Measurements from ENCODE around the gene DKKL1.

Gene DKKL1

GRCh38 chr19:49347835-49348234 lies 15.8 kb upstream of the DKKL1 start:
- no peak for DNase-seq (ENCODE audit: low spot score)
- TF ChIP-seq CTCF (IDR thresholded peaks at IDR 0.05; ENCODE audit: extremely low read depth, missing control alignments) = no peak

GRCh38 chr19:49348305-49349189 lies 15.1 kb upstream of the DKKL1 start:
- DNase-seq (ENCODE audit: low spot score) = no peak
- TF ChIP-seq CTCF (IDR thresholded peaks at IDR 0.05; ENCODE audit: extremely low read depth, missing control alignments) = no peak

GRCh38 chr19:49349567-49349966 lies 14.1 kb upstream of the DKKL1 start:
- DNase-seq (ENCODE audit: low spot score) = no peak
- no peak for TF ChIP-seq CTCF (IDR thresholded peaks at IDR 0.05; ENCODE audit: extremely low read depth, missing control alignments)

GRCh38 chr19:49355909-49356353 lies 7.7 kb upstream of the DKKL1 start:
- no peak for TF ChIP-seq CTCF (IDR thresholded peaks at IDR 0.05; ENCODE audit: extremely low read depth, missing control alignments)

GRCh38 chr19:49356382-49356781 lies 7.3 kb upstream of the DKKL1 start:
- TF ChIP-seq CTCF (IDR thresholded peaks at IDR 0.05; ENCODE audit: extremely low read depth, missing control alignments) = no peak
- no peak for DNase-seq (ENCODE audit: low spot score)

More at GRCh38 chr19:49355909-49356353, 7.7 kb upstream of the DKKL1 start:
- DNase-seq (ENCODE audit: low spot score) = no peak

- DNase-seq (ENCODE audit: low spot score) = no peak
- no peak for TF ChIP-seq CTCF (IDR thresholded peaks at IDR 0.05; ENCODE audit: extremely low read depth, missing control alignments)
Measured at GRCh38 chr19:49357186-49357585, 6.5 kb upstream of the DKKL1 start.
